Raji (cell line): ENCODE data around the gene ACACB.

Experiments
- POLR2A ChIP-seq: IDR thresholded peaks from 2 replicates; pipeline ENCODE4 v1.6.1; 2011; ENCODE audit warnings: low read depth, low read length, control low read depth; ENCODE audit not compliant: insufficient read depth

Gene ACACB

GRCh38 chr12:109275173-109275572 lies 158.8 kb downstream of the ACACB start:
- TF ChIP-seq POLR2A, result no peak

- no peak for TF ChIP-seq POLR2A
These were observed 159.8 kb downstream of the ACACB start for GRCh38 chr12:109276160-109276559.

- TF ChIP-seq POLR2A, result no peak
These were observed 161.0 kb downstream of the ACACB start for GRCh38 chr12:109277255-109277898.

GRCh38 chr12:109277899-109278762 lies 161.7 kb downstream of the ACACB start:
- no peak for TF ChIP-seq POLR2A

GRCh38 chr12:109278912-109279311 lies 162.5 kb downstream of the ACACB start:
- TF ChIP-seq POLR2A, result no peak

GRCh38 chr12:109279525-109279924 lies 163.1 kb downstream of the ACACB start:
- TF ChIP-seq POLR2A, result no peak

- no peak for TF ChIP-seq POLR2A
These were observed 165.1 kb downstream of the ACACB start for GRCh38 chr12:109281452-109281851.

- TF ChIP-seq POLR2A, result no peak
These were observed 168.0 kb downstream of the ACACB start for GRCh38 chr12:109284392-109284791.

GRCh38 chr12:109286252-109286651 lies 169.9 kb downstream of the ACACB start:
- TF ChIP-seq POLR2A, result no peak

GRCh38 chr12:109286652-109287051 lies 170.3 kb downstream of the ACACB start:
- TF ChIP-seq POLR2A, result no peak

- no peak for TF ChIP-seq POLR2A
These were observed 170.8 kb downstream of the ACACB start for GRCh38 chr12:109287181-109287580.

- TF ChIP-seq POLR2A, result no peak
These were observed 171.6 kb downstream of the ACACB start for GRCh38 chr12:109287811-109288469.

GRCh38 chr12:109288571-109288970 lies 172.2 kb downstream of the ACACB start:
- TF ChIP-seq POLR2A, result no peak

GRCh38 chr12:109289004-109289403 lies 172.6 kb downstream of the ACACB start:
- no peak for TF ChIP-seq POLR2A

GRCh38 chr12:109289551-109289950 lies 173.2 kb downstream of the ACACB start:
- no peak for TF ChIP-seq POLR2A

GRCh38 chr12:109290061-109290460 lies 173.7 kb downstream of the ACACB start:
- TF ChIP-seq POLR2A, result no peak
